SH-SY5Y (cell line): ENCODE data around the gene BLOC1S1.

Experiments
- GATA2 ChIP-seq: IDR thresholded peaks from 2 replicates; pipeline ENCODE4 v1.6.1; 2011; ENCODE audit warnings: mild to moderate bottlenecking, low read depth, low read length
- GATA3 ChIP-seq: IDR thresholded peaks from 2 replicates; pipeline ENCODE4 v1.6.1; 2011; ENCODE audit warnings: low read depth, mild to moderate bottlenecking, low read length, moderate library complexity

GRCh38 chr12:55679691-55680090, 36.2 kb upstream of the BLOC1S1 start:
- TF ChIP-seq GATA2: no peak
- no peak for TF ChIP-seq GATA3
